Urinary bladder (tissue), 4 donors: ENCODE data around the gene ATP6V1B1. TPM values are rescaled to one million over a fixed set of nuclear protein-coding genes. Genes with fewer than 3 reads are reported as not detected.

Source experiments
- DNase-seq: peaks from one replicate; pipeline ENCODE4 v3.0.0-alpha.2; 2015; ENCODE audit errors: extremely low spot score
- H3K27ac ChIP-seq: one replicate; pipeline ENCODE4 v1.5.1; 2013; ENCODE audit warnings: low read depth, mild to moderate bottlenecking, moderate library complexity
- H3K36me3 ChIP-seq: one replicate; pipeline ENCODE4 v1.6.1; 2013; ENCODE audit warnings: mild to moderate bottlenecking, moderate library complexity; ENCODE audit not compliant: insufficient read depth
- H3K4me1 ChIP-seq: one replicate; pipeline ENCODE4 v1.6.1; 2013; ENCODE audit warnings: mild to moderate bottlenecking, moderate library complexity; ENCODE audit not compliant: insufficient read depth
- H3K4me3 ChIP-seq: one replicate; pipeline ENCODE4 v1.5.1; 2013; ENCODE audit warnings: low read depth, low read length
- WGBS: extraction: QIAGEN DNeasy Blood & Tissue Kit; methylation state at CpG from one replicate; pipeline ENCODE4 v1.1.7; 2013; 5-methylcytosine and 5-hydroxymethylcytosine counted together
- polyA plus RNA-seq: library from polyadenylated mRNA; stranded (reverse); fragments of 200-250 nt; gene quantifications from one replicate; pipeline ENCODE4 v1.2.3, GENCODE V29; 2013
- total RNA-seq: library from RNA; depleted of rRNA; stranded (reverse); fragments of >200 nt; gene quantifications from one replicate; pipeline ENCODE4 v1.2.3, GENCODE V29; 2014
- donor health status: healthy with polysubstance abuse.
- donor health status: healthy.

ATP6V1B1 gene
- total and polyA plus RNA-seq, 2 donors: 0.27 to 0.63 TPM

GRCh38 chr2:70956141-70956540, 20.4 kb downstream of the ATP6V1B1 start:
- WGBS: 84% methylated on average over 2 of the region's 2 CpGs
- DNase-seq: no peak

GRCh38 chr2:70957798-70958197, 22.1 kb downstream of the ATP6V1B1 start:
- H3K27ac ChIP-seq: no peak overlapping the region
- no peak overlapping the region for H3K4me3 ChIP-seq
- WGBS: 72% methylated on average over 6 of the region's 6 CpGs
- no peaks in the 10 kb centered on the region for H3K4me1 ChIP-seq
- no peak for DNase-seq
- no peaks in the 10 kb centered on the region for H3K36me3 ChIP-seq

More at GRCh38 chr2:70956141-70956540, 20.4 kb downstream of the ATP6V1B1 start:
- Histone ChIP-seq H3K27ac (no peak overlapping the region), H3K36me3 (no peaks in the 10 kb centered on the region), H3K4me1 (no peaks in the 10 kb centered on the region), H3K4me3 (no peak overlapping the region)

GRCh38 chr2:70958759-70959158, 23.1 kb downstream of the ATP6V1B1 start:
- no peak for DNase-seq
- H3K4me1 ChIP-seq: no peaks in the 10 kb centered on the region
- no peak overlapping the region for H3K27ac ChIP-seq
- no peak overlapping the region for H3K4me3 ChIP-seq
- 93% methylated on average over 6 of the region's 6 CpGs for WGBS
- no peaks in the 10 kb centered on the region for H3K36me3 ChIP-seq

- Histone ChIP-seq H3K27ac (no peak overlapping the region), H3K4me1 (no peaks in the 10 kb centered on the region), H3K4me3 (no peak overlapping the region), H3K36me3 (no peaks in the 10 kb centered on the region)
- 91% methylated on average over 9 of the region's 9 CpGs for WGBS
- no peak for DNase-seq
Observed at GRCh38 chr2:70959271-70959761, 23.6 kb downstream of the ATP6V1B1 start.

GRCh38 chr2:70959851-70960832, 24.4 kb downstream of the ATP6V1B1 start:
- Histone ChIP-seq H3K27ac (no peak overlapping the region), H3K4me3 (no peak overlapping the region), H3K36me3 (no peaks in the 10 kb centered on the region), H3K4me1 (no peaks in the 10 kb centered on the region)
- WGBS: 84% methylated on average over 17 of the region's 17 CpGs
- DNase-seq: no peak

GRCh38 chr2:70960833-70961647, 25.3 kb downstream of the ATP6V1B1 start:
- H3K4me1 ChIP-seq: no peaks in the 10 kb centered on the region
- H3K27ac ChIP-seq: no peak overlapping the region
- DNase-seq: no peak
- WGBS: 58% methylated on average over 14 of the region's 14 CpGs
- H3K36me3 ChIP-seq: no peaks in the 10 kb centered on the region
- H3K4me3 ChIP-seq: no peak overlapping the region

GRCh38 chr2:70961648-70961994, 25.9 kb downstream of the ATP6V1B1 start:
- Histone ChIP-seq H3K27ac (no peak overlapping the region), H3K4me3 (no peak overlapping the region), H3K4me1 (no peaks in the 10 kb centered on the region), H3K36me3 (no peaks in the 10 kb centered on the region)
- WGBS: 80% methylated on average over 4 of the region's 4 CpGs
- no peak for DNase-seq

GRCh38 chr2:70962211-70962884, 26.6 kb downstream of the ATP6V1B1 start:
- Histone ChIP-seq H3K36me3 (no peaks in the 10 kb centered on the region), H3K4me3 (no peak overlapping the region), H3K27ac (no peak overlapping the region), H3K4me1 (no peaks in the 10 kb centered on the region)
- no peak for DNase-seq
- WGBS: 73% methylated on average over 12 of the region's 12 CpGs

- Histone ChIP-seq H3K4me1 (no peaks in the 10 kb centered on the region), H3K36me3 (no peaks in the 10 kb centered on the region), H3K4me3 (no peak overlapping the region), H3K27ac (no peak overlapping the region)
- 66% methylated on average over 18 of the region's 18 CpGs for WGBS
- DNase-seq: no peak
Observed at GRCh38 chr2:70962885-70963878, 27.5 kb downstream of the ATP6V1B1 start.

GRCh38 chr2:70964133-70964532, 28.4 kb downstream of the ATP6V1B1 start:
- Histone ChIP-seq H3K4me3 (no peak overlapping the region), H3K4me1 (no peaks in the 10 kb centered on the region), H3K36me3 (no peaks in the 10 kb centered on the region), H3K27ac (no peak overlapping the region)
- no peak for DNase-seq
- 67% methylated on average over 4 of the region's 4 CpGs for WGBS

- no peaks in the 10 kb centered on the region for H3K4me1 ChIP-seq
- H3K36me3 ChIP-seq: no peaks in the 10 kb centered on the region
- no peak for DNase-seq
- peak overlapping the region; percentile 39 for H3K4me3 ChIP-seq
- 5% methylated on average over 59 of the region's 59 CpGs for WGBS
- H3K27ac ChIP-seq: no peak overlapping the region
Observed at GRCh38 chr2:70964596-70965386, 29.1 kb downstream of the ATP6V1B1 start.

- no peaks in the 10 kb centered on the region for H3K4me1 ChIP-seq
- DNase-seq: no peak
- no peak overlapping the region for H3K4me3 ChIP-seq
Observed at GRCh38 chr2:70965506-70965905, 29.8 kb downstream of the ATP6V1B1 start.

More at GRCh38 chr2:70965506-70965905, 29.8 kb downstream of the ATP6V1B1 start:
- 67% methylated on average over 14 of the region's 14 CpGs for WGBS
- Histone ChIP-seq H3K36me3 (no peaks in the 10 kb centered on the region), H3K27ac (no peak overlapping the region)
